Ramos (cell line): ENCODE results near the gene MRPS11.

Source experiments
- in situ Hi-C: fragments of 300-500 bp; cut with MboI; formaldehyde crosslinking; loops from one replicate; pipeline ENCODE4 v1.14.3; 2022; ENCODE audit warnings: low sequenced_read_pairs; ENCODE audit not compliant: unreplicated experiment

Gene MRPS11

GRCh38 chr15:88529021-88529630 is 61.6 kb downstream of the MRPS11 start:
- in situ Hi-C loops = no loop called here
